HepG2 (cell line): ENCODE measurements around the gene SIGLECL1. TPM values are rescaled to one million over a fixed set of nuclear protein-coding genes. Genes with fewer than 3 reads are reported as not detected.

Source experiments
- ATAC-seq: fragments of 200-7000 bp; cut with Tn5 transposase; 3 replicates; pipeline ENCODE4 v1.9.1; 2020; ENCODE audit warnings: mild to moderate bottlenecking, moderate library complexity
- BruUV-seq: library from RNA; stranded (reverse); fragments of 400-500 nt; replicated peaks from 2 replicates; lab custom pipeline; 2021; lab: Mats Ljungman, UMichigan
- CTCF ChIA-PET: fragments of 300-600 bp; formaldehyde crosslinking; extraction: SDS; loops from one replicate; lab custom pipeline; 2021; ENCODE audit warnings: low total read pairs, inconsistent platforms, low intra/inter-chr PET ratio; lab: Yijun Ruan, JAX
- POLR2A ChIA-PET: fragments of 350-600 bp; sonication (Branson Sonifier 250); formaldehyde crosslinking; loops from one replicate; lab custom pipeline; 2020; ENCODE audit warnings: antibody characterized with exemption, inconsistent platforms; lab: Yijun Ruan, JAX
- DNase-seq: peaks from one replicate; pipeline ENCODE4 v3.0.0-alpha.2; 2015; ENCODE audit warnings: low spot score
- FAIRE-seq: peaks from 3 replicates; lab custom pipeline; 2011; peaks lifted over from hg19 to GRCh38; lab: Jason Lieb, UNC
- H2AFZ ChIP-seq: one replicate; pipeline ENCODE4 v1.6.1; 2011; ENCODE audit warnings: low read length, inconsistent platforms
- H3K27ac ChIP-seq: fragments of 300-600 bp; 3 replicates; pipeline ENCODE4 v1.8.0; 2011; ENCODE audit warnings: mixed run types, mild to moderate bottlenecking, mixed read lengths, low read length, inconsistent platforms; ENCODE audit not compliant: insufficient read depth; ENCODE audit errors: extremely low read length
- H3K27me3 ChIP-seq, 2 experiments: fragments of 200-600 bp in 1 of 2; 2 replicates in 1 of 2; 3 replicates in 1 of 2; pipeline versions ENCODE4 v1.6.0 to v1.8.0; 2011; ENCODE audit warnings: low read length in 2 of 2, mild to moderate bottlenecking in 2 of 2, moderate library complexity in 2 of 2, inconsistent platforms in 1 of 2; ENCODE audit not compliant: insufficient read depth in 2 of 2, control insufficient read depth in 1 of 2
- H3K36me3 ChIP-seq, 2 experiments: fragments of 200-600 bp in 1 of 2; replicated peaks in 1 of 2; 2 replicates in 1 of 2; 3 replicates in 1 of 2; pipeline versions ENCODE4 v1.5.1 to v1.8.0; 2011; ENCODE audit warnings: low read length in 2 of 2, inconsistent platforms in 1 of 2; ENCODE audit not compliant: insufficient read depth in 2 of 2, control insufficient read depth in 1 of 2
- H3K4me1 ChIP-seq: 2 replicates; pipeline ENCODE4 v1.5.1; 2012; ENCODE audit warnings: low read length, inconsistent platforms; ENCODE audit not compliant: insufficient read depth
- H3K4me2 ChIP-seq: 2 replicates; pipeline ENCODE4 v1.6.0; 2011; ENCODE audit warnings: low read depth, low read length, inconsistent platforms
- H3K4me3 ChIP-seq, 3 experiments: fragments of 200-600 bp in 1 of 3; sonication (generic), shearing (Covaris generic) in 1 of 3; replicated peaks in 1 of 3; 2 replicates each; pipeline ENCODE4 v1.5.1; 2011 to 2016; ENCODE audit warnings: low read length in 3 of 3, inconsistent platforms in 2 of 3, low read depth in 2 of 3, mild to moderate bottlenecking in 2 of 3, control low read depth in 1 of 3, mixed read lengths in 1 of 3; ENCODE audit not compliant: insufficient read depth in 1 of 3
- H3K79me2 ChIP-seq: one replicate; pipeline ENCODE4 v1.6.1; 2011; ENCODE audit warnings: low read length, inconsistent platforms; ENCODE audit not compliant: insufficient read depth
- H3K9ac ChIP-seq: 2 replicates; pipeline ENCODE4 v1.6.0; 2011; ENCODE audit warnings: mild to moderate bottlenecking, low read depth, low read length, inconsistent platforms; ENCODE audit not compliant: insufficient read depth
- H3K9me3 ChIP-seq: 2 replicates; pipeline ENCODE4 v1.5.1; 2012; ENCODE audit warnings: mild to moderate bottlenecking, low read length
- H4K20me1 ChIP-seq: 2 replicates; pipeline ENCODE4 v1.6.0; 2011; ENCODE audit warnings: inconsistent platforms, mild to moderate bottlenecking, low read length, moderate library complexity; ENCODE audit not compliant: insufficient read depth
- ATAD3A ChIP-seq: sonication (generic); formaldehyde crosslinking; IDR thresholded peaks from 2 replicates; pipeline ENCODE4 v1.4.0; 2020; ENCODE audit warnings: missing genetic modification reagents
- ATF6 ChIP-seq: sonication (generic); formaldehyde crosslinking; conservative IDR thresholded peaks from 2 replicates; pipeline ENCODE4 v1.4.0; 2020; ENCODE audit warnings: missing genetic modification reagents
- FOXA3 ChIP-seq: IDR thresholded peaks from 2 replicates; pipeline ENCODE4 v1.6.1; 2016; ENCODE audit warnings: missing genetic modification reagents, missing compliant biosample characterization
- FOXJ3 ChIP-seq: sonication (generic); formaldehyde crosslinking; IDR thresholded peaks from 2 replicates; pipeline ENCODE4 v1.4.0; 2020; ENCODE audit warnings: missing genetic modification reagents, mild to moderate bottlenecking, borderline replicate concordance
- KDM2A ChIP-seq: sonication (generic); formaldehyde crosslinking; IDR thresholded peaks from 2 replicates; pipeline ENCODE4 v1.4.0; 2020; ENCODE audit warnings: low read depth, missing genetic modification reagents, borderline replicate concordance
- KLF13 ChIP-seq: sonication (generic); formaldehyde crosslinking; IDR thresholded peaks from 2 replicates; pipeline ENCODE4 v1.4.0; 2020; ENCODE audit warnings: mild to moderate bottlenecking, missing genetic modification reagents
- MAX ChIP-seq: IDR thresholded peaks from 2 replicates; pipeline ENCODE4 v1.6.1; 2012; ENCODE audit warnings: inconsistent platforms
- MYC ChIP-seq: sonication (generic); formaldehyde crosslinking; IDR thresholded peaks from 2 replicates; pipeline ENCODE4 v1.9.0; 2021; ENCODE audit warnings: missing genetic modification reagents, borderline replicate concordance
- NCOR1 ChIP-seq: fragments of 200-600 bp; sonication (generic); IDR thresholded peaks from 2 replicates; pipeline ENCODE4 v1.7.0; 2017; ENCODE audit warnings: antibody characterized with exemption, low read length, borderline replicate concordance
- PHF20 ChIP-seq: sonication (generic); formaldehyde crosslinking; IDR thresholded peaks from 2 replicates; pipeline ENCODE4 v1.5.0; 2020; ENCODE audit warnings: mild to moderate bottlenecking, missing genetic modification reagents
- PRPF4 ChIP-seq: fragments of 200-400 bp; formaldehyde crosslinking; IDR thresholded peaks from 2 replicates; pipeline ENCODE4 v1.6.1; 2016; ENCODE audit warnings: low read length, low read depth; ENCODE audit not compliant: poor library complexity, severe bottlenecking
- RBAK ChIP-seq: sonication (generic); formaldehyde crosslinking; IDR thresholded peaks from 2 replicates; pipeline ENCODE4 v1.5.1; 2020; ENCODE audit warnings: mild to moderate bottlenecking, missing genetic modification reagents
- RBM39 ChIP-seq: fragments of 200-400 bp; formaldehyde crosslinking; IDR thresholded peaks from one replicate; pipeline ENCODE4 v1.6.1; 2018; ENCODE audit warnings: antibody characterized with exemption, mild to moderate bottlenecking, low read depth, low read length; ENCODE audit not compliant: poor library complexity, severe bottlenecking
- ZFP1 ChIP-seq: IDR thresholded peaks from 2 replicates; pipeline ENCODE4 v1.6.1; 2016
- ZNF468 ChIP-seq: sonication (generic); formaldehyde crosslinking; IDR thresholded peaks from 2 replicates; pipeline ENCODE4 v1.8.0; 2022; ENCODE audit warnings: mild to moderate bottlenecking, moderate library complexity, missing genetic modification reagents
- ZNF782 ChIP-seq: sonication (generic); formaldehyde crosslinking; IDR thresholded peaks from 2 replicates; pipeline ENCODE4 v1.4.0; 2020; ENCODE audit warnings: missing genetic modification reagents, mild to moderate bottlenecking, borderline replicate concordance
- ZSCAN30 ChIP-seq: sonication (generic); formaldehyde crosslinking; IDR thresholded peaks from 2 replicates; pipeline ENCODE4 v1.5.0; 2020; ENCODE audit warnings: mild to moderate bottlenecking, missing genetic modification reagents
- WGBS: methylation state at CpG from one replicate; pipeline ENCODE4 v1.1.6; 2017; ENCODE audit warnings: low lambda C conversion rate; 5-methylcytosine and 5-hydroxymethylcytosine counted together
- in situ Hi-C: cut with HindIII; loops from 2 replicates; pipeline ENCODE4 v1.10.0; 2017; ENCODE audit warnings: low pct_unique_long_range_greater_than_20kb; ENCODE audit not compliant: extremely low pct_ligation_motif_present
- intact Hi-C: fragments of 100-400 bp; cut with micrococcal nuclease; formaldehyde crosslinking; loops from one replicate; pipeline ENCODE4 v1.10.0; 2022; ENCODE audit not compliant: unreplicated experiment
- polyA plus RNA-seq, 8 experiments: library from polyadenylated mRNA; depleted of rRNA in 3 of 8; stranded (reverse) in 7 of 8; unstranded in 1 of 8; fragments of >200 nt; fragmentation: Illumina TruSeq in 4 of 8; extraction: Trizol in 4 of 8; gene quantifications; 2 replicates each; pipeline versions ENCODE4 v1.2.1 to v1.2.3, GENCODE V29; 2011 to 2016; ENCODE audit warnings: low read depth in 4 of 8, missing spikeins in 1 of 8, mixed read lengths in 1 of 8; ENCODE audit not compliant: insufficient read depth in 1 of 8
- total RNA-seq, 5 experiments: library from RNA; depleted of rRNA; stranded (reverse); fragments of >200 nt; fragmentation: Illumina TruSeq; extraction: Trizol; gene quantifications; 2 replicates each; pipeline ENCODE4 v1.2.3, GENCODE V29; 2016; ENCODE audit warnings: low read depth in 1 of 5

Gene SIGLECL1
- total and polyA plus RNA-seq, 2 of the 13 experiments (the other 11 are each of a cell fraction or from before 2014, with no cell fraction given), result not detected

GRCh38 chr19:51256155-51256625 lies 5.3 kb downstream of the SIGLECL1 start (continued):
- TF ChIP-seq ATF6 (CRISPR knock-in tag) (no peak), FOXJ3 (CRISPR knock-in tag) (no peak), RBM39 (no peak)

GRCh38 chr19:51257471-51257870 lies 6.6 kb downstream of the SIGLECL1 start:
- BruUV-seq, result no TSS peak
- POLR2A ChIA-PET, result no interaction called here
- H3K4me2 ChIP-seq, result no peak overlapping the region
- no peaks in the 10 kb centered on the region for H3K4me1 ChIP-seq
- TF ChIP-seq KLF13 (CRISPR knock-in tag) (no peak), KDM2A (CRISPR knock-in tag) (no peak), ZNF782 (CRISPR knock-in tag) (no peak), NCOR1 (no peak), ZNF468 (CRISPR knock-in tag) (no peak), FOXA3 (CRISPR knock-in tag) (no peak), ATAD3A (CRISPR knock-in tag) (no peak), PRPF4 (no peak), MAX (no peak), PHF20 (no peak), ZFP1 (CRISPR knock-in tag) (no peak), RBAK (CRISPR knock-in tag) (no peak), ZSCAN30 (no peak), MYC (no peak)
- 0 out of 5 replicates have a peak, but pooled peaks cover 0 to 3% of the 10 kb centered on the region in 2 experiments for H3K27me3 ChIP-seq
- H4K20me1 ChIP-seq, result no peaks in the 10 kb centered on the region
- WGBS, result 0% methylated on average over 2 of the region's 2 CpGs
- H3K79me2 ChIP-seq, result no peaks in the 10 kb centered on the region
- no peaks in the 10 kb centered on the region for H3K36me3 ChIP-seq
- H3K27ac ChIP-seq, result no peak overlapping the region
- in situ Hi-C loops (no loop called here), intact Hi-C loops (no loop called here)
- DNase-seq (no peak), FAIRE-seq (no peak), ATAC-seq (no peak)
- no peak overlapping the region for H3K9ac ChIP-seq
- CTCF ChIA-PET, result no interaction called here
- H2AFZ ChIP-seq, result no peak overlapping the region
- H3K4me3 ChIP-seq, result no peak overlapping the region
- H3K9me3 ChIP-seq, result no peaks in the 10 kb centered on the region
